ENCODE results near the gene ZFYVE19. TPM values are rescaled to one million over a fixed set of nuclear protein-coding genes. Genes with fewer than 3 reads are reported as not detected.

Gene ZFYVE19
- total and polyA plus RNA-seq, 3 donors from 2014 or later: 22.4 to 38.2 (median 26.3) TPM

DNA sequence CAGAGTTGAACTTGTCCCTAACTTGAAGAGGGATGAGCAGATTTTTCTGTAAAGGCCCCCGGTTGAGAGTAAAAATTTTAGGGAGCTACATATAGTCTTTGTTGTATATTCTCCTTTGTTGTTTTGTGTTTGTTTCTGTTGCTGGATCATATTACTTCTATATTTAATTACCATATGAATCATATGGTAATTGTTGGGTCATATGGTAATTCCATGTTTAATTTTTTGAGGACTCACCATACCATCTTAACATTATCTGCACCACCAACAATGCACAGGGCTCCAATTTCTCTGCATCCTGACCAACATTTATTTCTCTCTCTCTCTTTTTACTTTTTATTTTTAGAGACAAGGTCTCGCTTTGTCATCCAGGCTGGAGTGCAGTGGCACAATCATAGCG lies 7.4 kb upstream of the ZFYVE19 start:
- intact Hi-C loops (cut with DNase I; ENCODE audit: low total_unique reads): no loop called here
- Histone ChIP-seq H3K36me3 (ENCODE audit: low read depth, missing control alignments) (no peaks in the 10 kb centered on the region), H3K4me1 (no peaks in the 10 kb centered on the region), H3K4me3 (no peak overlapping the region), H3K9me3 (no peaks in the 10 kb centered on the region), H3K27ac (no peak overlapping the region), H3K27me3 (no peaks in the 10 kb centered on the region)
- TF ChIP-seq CTCF (IDR thresholded peaks at IDR 0.05) (no peak), POLR2A (IDR thresholded peaks at IDR 0.05) (no peak)
- no peak for DNase-seq
- 77 to 90% methylated on average over 3 of the region's 3 CpGs for whole genome bisulfite sequencing, 2 donors

DNA sequence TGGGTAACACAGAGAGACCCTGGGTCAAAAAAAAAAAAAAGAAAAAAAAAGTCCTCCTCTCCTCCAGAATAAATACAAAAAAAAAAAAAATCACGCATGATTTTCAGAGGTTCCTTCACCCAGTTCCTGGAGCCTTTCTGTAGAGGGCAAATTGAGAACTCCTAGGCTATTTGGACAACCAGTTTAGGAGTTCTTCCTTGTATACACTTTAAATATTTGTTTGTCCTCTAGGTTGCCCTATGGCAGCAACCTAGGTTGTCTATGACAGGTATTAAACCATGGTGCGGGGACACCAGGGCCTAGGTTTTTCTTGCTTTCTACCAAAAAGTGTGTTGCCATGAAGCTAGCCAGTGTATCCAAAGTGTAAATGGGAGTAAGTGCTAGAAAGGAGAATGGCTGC lies 3.8 kb upstream of the ZFYVE19 start:
- no peak for TF ChIP-seq CTCF (IDR thresholded peaks at IDR 0.05)
- no peak for TF ChIP-seq POLR2A (IDR thresholded peaks at IDR 0.05)
- H3K9me3 ChIP-seq: no peaks in the 10 kb centered on the region
- intact Hi-C loops (cut with DNase I; ENCODE audit: low total_unique reads): no loop called here
- H3K27ac ChIP-seq: no peak overlapping the region
- no peak overlapping the region for H3K4me3 ChIP-seq
- H3K36me3 ChIP-seq (ENCODE audit: low read depth, missing control alignments): no peaks in the 10 kb centered on the region
- DNase-seq: no peak
- H3K27me3 ChIP-seq: no peaks in the 10 kb centered on the region
- WGBS, 2 donors: 90 to 98% methylated on average over 2 of the region's 2 CpGs
- H3K4me1 ChIP-seq: peaks cover 4% of the 10 kb centered on the region

GRCh38 chr15:40803688-40804087 lies 3.2 kb upstream of the ZFYVE19 start:
- TF ChIP-seq POLR2A (IDR thresholded peaks at IDR 0.05): no peak
- no peak for TF ChIP-seq CTCF (IDR thresholded peaks at IDR 0.05)
- H3K4me1 ChIP-seq: peaks cover 9% of the 10 kb centered on the region
- H3K27me3 ChIP-seq: no peaks in the 10 kb centered on the region
- 85 to 94% methylated on average over 1 of the region's 1 CpG for WGBS, 2 donors
- H3K36me3 ChIP-seq (ENCODE audit: low read depth, missing control alignments): no peaks in the 10 kb centered on the region
- no peak overlapping the region for H3K4me3 ChIP-seq
- H3K9me3 ChIP-seq: no peaks in the 10 kb centered on the region
- DNase-seq: no peak
- intact Hi-C loops (cut with DNase I; ENCODE audit: low total_unique reads): no loop called here
- H3K27ac ChIP-seq: no peak overlapping the region

DNA sequence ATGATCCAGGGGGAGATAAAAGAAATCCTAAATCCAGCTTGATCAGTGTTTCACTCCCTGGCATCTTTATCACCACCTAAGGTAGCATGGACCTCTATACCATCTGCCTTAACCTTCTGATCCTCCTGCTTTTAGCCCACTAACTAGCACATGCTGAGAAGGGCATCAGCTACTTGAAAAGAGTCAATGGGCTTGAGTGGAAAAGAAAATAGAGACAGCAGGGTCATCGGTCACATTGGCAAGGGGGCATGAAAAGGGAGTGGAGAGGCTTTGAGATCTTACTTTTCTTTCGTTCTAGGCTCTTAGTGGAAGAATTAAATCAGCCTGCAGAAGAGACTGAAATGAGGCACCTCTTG lies 239 bp upstream of the ZFYVE19 start:
- H3K27ac ChIP-seq: peak overlapping the region; percentile 87 to 97
- DNase-seq: no peak
- peak overlapping the region; percentile 84 to 100 for H3K4me3 ChIP-seq
- intact Hi-C loops (cut with DNase I; ENCODE audit: low total_unique reads): no loop called here
- no peaks in the 10 kb centered on the region for H3K9me3 ChIP-seq
- WGBS, 2 donors: 2 to 5% methylated on average over 2 of the region's 2 CpGs
- peaks cover 9% of the 10 kb centered on the region for H3K4me1 ChIP-seq
- H3K27me3 ChIP-seq: no peaks in the 10 kb centered on the region
- H3K36me3 ChIP-seq (ENCODE audit: low read depth, missing control alignments): no peaks in the 10 kb centered on the region
- no peak for TF ChIP-seq CTCF (IDR thresholded peaks at IDR 0.05)
- TF ChIP-seq POLR2A (IDR thresholded peaks at IDR 0.05): no peak

- peaks cover 9% of the 10 kb centered on the region for H3K4me1 ChIP-seq
- H3K27ac ChIP-seq: peak overlapping the region; percentile 87 to 97
- H3K27me3 ChIP-seq: no peaks in the 10 kb centered on the region
- DNase-seq: no peak
- no peaks in the 10 kb centered on the region for H3K36me3 ChIP-seq (ENCODE audit: low read depth, missing control alignments)
- no peak for TF ChIP-seq CTCF (IDR thresholded peaks at IDR 0.05)
- no peak for TF ChIP-seq POLR2A (IDR thresholded peaks at IDR 0.05)
- H3K4me3 ChIP-seq: peak overlapping the region; percentile 84 to 100
- H3K9me3 ChIP-seq: no peaks in the 10 kb centered on the region
- 11 to 46% methylated on average over 19 of the region's 19 CpGs for WGBS, 2 donors
- intact Hi-C loops (cut with DNase I; ENCODE audit: low total_unique reads): no loop called here
These were observed 1.1 kb downstream of the ZFYVE19 start for GRCh38 chr15:40807888-40808461.

Measured in testis (tissue), 3 donors.